K562 (cell line): ENCODE data around the gene FZD4. TPM values are rescaled to one million over a fixed set of nuclear protein-coding genes. Genes with fewer than 3 reads are reported as not detected.

Source experiments
- BRCA1 ChIP-seq, 2 experiments: fragments of 450-650 bp in 1 of 2; sonication (generic) in 1 of 2; formaldehyde crosslinking in 1 of 2; IDR thresholded peaks; 2 replicates each; pipeline versions ENCODE4 v1.5.0 to v1.6.1; 2017 to 2020; ENCODE audit warnings: mild to moderate bottlenecking in 1 of 2, missing genetic modification reagents in 1 of 2
- CBX5 ChIP-seq: IDR thresholded peaks from 2 replicates; pipeline ENCODE4 v1.6.1; 2014; ENCODE audit warnings: low read depth, borderline replicate concordance
- CHCHD3 ChIP-seq: fragments of 250-450 bp; sonication (Bioruptor Pico); IDR thresholded peaks from 2 replicates; pipeline ENCODE4 v2.1.2; 2022; ENCODE audit warnings: mild to moderate bottlenecking
- CHD2 ChIP-seq: IDR thresholded peaks from 2 replicates; pipeline ENCODE4 v1.6.1; 2011; ENCODE audit warnings: low read depth, low read length
- FOXK2 ChIP-seq, 2 experiments: fragments of 450-650 bp; IDR thresholded peaks in 1 of 2; conservative IDR thresholded peaks in 1 of 2; 2 replicates each; pipeline ENCODE4 v1.6.1; 2016; ENCODE audit warnings: low read depth in 2 of 2, mild to moderate bottlenecking in 1 of 2
- GATAD2B ChIP-seq: fragments of 450-650 bp; IDR thresholded peaks from 2 replicates; pipeline ENCODE4 v1.6.1; 2017; ENCODE audit warnings: mild to moderate bottlenecking, borderline replicate concordance
- HOXB6 ChIP-seq: fragments of 250-450 bp; sonication (Bioruptor Pico); IDR thresholded peaks from 2 replicates; pipeline ENCODE4 v1.5.1; 2022; ENCODE audit warnings: mild to moderate bottlenecking, borderline replicate concordance
- NBN ChIP-seq: fragments of 450-650 bp; IDR thresholded peaks from 2 replicates; pipeline ENCODE4 v1.6.1; 2016; ENCODE audit warnings: low read depth, mild to moderate bottlenecking
- NCOA6 ChIP-seq: fragments of 450-650 bp; IDR thresholded peaks from 2 replicates; pipeline ENCODE4 v1.6.1; 2017; ENCODE audit warnings: mild to moderate bottlenecking
- NR1H2 ChIP-seq: sonication (generic); formaldehyde crosslinking; IDR thresholded peaks from 2 replicates; pipeline ENCODE4 v1.4.0; 2020; ENCODE audit warnings: mild to moderate bottlenecking, missing genetic modification reagents
- PCBP2 ChIP-seq: fragments of 200-400 bp; formaldehyde crosslinking; IDR thresholded peaks from 2 replicates; pipeline ENCODE4 v1.6.1; 2018; ENCODE audit warnings: low read length, low read depth, mild to moderate bottlenecking, moderate library complexity; ENCODE audit not compliant: poor library complexity, severe bottlenecking
- PHB2 ChIP-seq: fragments of 450-650 bp; IDR thresholded peaks from 2 replicates; pipeline ENCODE4 v1.6.1; 2017; ENCODE audit warnings: low read depth
- POLR2B ChIP-seq: fragments of 450-650 bp; IDR thresholded peaks from 2 replicates; pipeline ENCODE4 v1.6.1; 2018; ENCODE audit warnings: low read depth; ENCODE audit not compliant: partially characterized antibody
- POLR3A ChIP-seq: IDR thresholded peaks from 2 replicates; pipeline ENCODE4 v1.6.1; 2011; ENCODE audit warnings: borderline replicate concordance, mild to moderate bottlenecking, moderate library complexity; ENCODE audit not compliant: insufficient read length, insufficient read depth; ENCODE audit errors: extremely low read depth
- PRPF4 ChIP-seq: fragments of 200-400 bp; formaldehyde crosslinking; IDR thresholded peaks from one replicate; pipeline ENCODE4 v1.6.1; 2017; ENCODE audit warnings: low read length, low read depth, mild to moderate bottlenecking; ENCODE audit not compliant: insufficient read depth, poor library complexity, severe bottlenecking
- RB1 ChIP-seq: fragments of 450-650 bp; IDR thresholded peaks from 2 replicates; pipeline ENCODE4 v1.6.1; 2017; ENCODE audit warnings: low read depth, mild to moderate bottlenecking
- STAG1 ChIP-seq: sonication (generic); formaldehyde crosslinking; IDR thresholded peaks from 2 replicates; pipeline ENCODE4 v1.5.0; 2020; ENCODE audit warnings: missing genetic modification reagents, borderline replicate concordance
- STAT5A ChIP-seq: IDR thresholded peaks from 2 replicates; pipeline ENCODE4 v1.6.1; 2012; ENCODE audit warnings: low read length, inconsistent platforms, borderline replicate concordance
- YBX1 ChIP-seq: fragments of 450-650 bp; IDR thresholded peaks from 2 replicates; pipeline ENCODE4 v1.7.1; 2016; ENCODE audit warnings: mild to moderate bottlenecking
- ZNF217 ChIP-seq: sonication (generic); formaldehyde crosslinking; IDR thresholded peaks from 2 replicates; pipeline ENCODE4 v1.8.0; 2022; ENCODE audit warnings: mild to moderate bottlenecking, missing genetic modification reagents
- ZNF707 ChIP-seq: fragments of 250-450 bp; sonication (Bioruptor Pico); conservative IDR thresholded peaks from 2 replicates; pipeline ENCODE4 v1.8.0; 2022; ENCODE audit warnings: inconsistent platforms, mild to moderate bottlenecking, moderate library complexity
- ZNF785 ChIP-seq: fragments of 250-450 bp; sonication (Bioruptor Pico); IDR thresholded peaks from 2 replicates; pipeline ENCODE4 v1.4.0; 2020; ENCODE audit warnings: mild to moderate bottlenecking
- polyA plus RNA-seq, 8 experiments: library from polyadenylated mRNA; depleted of rRNA in 4 of 8; stranded (reverse) in 5 of 8; unstranded in 3 of 8; fragments of >200 nt; fragmentation: Nextera tagmentation in 2 of 8; fragmentation: Illumina TruSeq in 1 of 8; extraction: Ambion mirVana in 2 of 8; extraction: Trizol in 1 of 8; gene quantifications; 2 replicates each; pipeline versions ENCODE4 v1.2.1 to v1.2.3, GENCODE V29; 2011 to 2014; ENCODE audit warnings: inconsistent platforms in 1 of 8, missing spikeins in 1 of 8
- total RNA-seq, 7 experiments: library from RNA; depleted of rRNA in 6 of 7; stranded (reverse); fragments of >200 nt in 6 of 7; fragmentation: Illumina TruSeq in 2 of 7; extraction: Trizol in 2 of 7; gene quantifications; 2 replicates each; pipeline versions ENCODE4 v1.2.1 to v1.2.3, GENCODE V29; 2011 to 2021; ENCODE audit warnings: low replicate concordance in 1 of 7
- TF ChIP-seq, protein P1 (sequence below), 2 experiments: fragments of 450-650 bp; IDR thresholded peaks; 2 replicates each; pipeline ENCODE4 v1.6.1; 2018; ENCODE audit warnings: mild to moderate bottlenecking in 2 of 2, low read depth in 1 of 2; ENCODE audit not compliant: partially characterized antibody in 2 of 2
- TF ChIP-seq, protein P2 (sequence below): fragments of 450-650 bp; formaldehyde crosslinking; IDR thresholded peaks from 2 replicates; pipeline ENCODE4 v1.4.0; 2022; ENCODE audit warnings: missing genetic modification characterization

Gene FZD4
- total and polyA plus RNA-seq, 9 of the 15 experiments (the other 6 are each of a cell fraction or from before 2014, with no cell fraction given) = 1.2 to 7.9 (median 5.8) TPM

- TF ChIP-seq POLR3A = no peak
- no peak for TF ChIP-seq YBX1
- no peak for TF ChIP-seq ZNF707 (CRISPR knock-in tag)
- TF ChIP-seq CHD2 = no peak
- TF ChIP-seq, protein P1, sequence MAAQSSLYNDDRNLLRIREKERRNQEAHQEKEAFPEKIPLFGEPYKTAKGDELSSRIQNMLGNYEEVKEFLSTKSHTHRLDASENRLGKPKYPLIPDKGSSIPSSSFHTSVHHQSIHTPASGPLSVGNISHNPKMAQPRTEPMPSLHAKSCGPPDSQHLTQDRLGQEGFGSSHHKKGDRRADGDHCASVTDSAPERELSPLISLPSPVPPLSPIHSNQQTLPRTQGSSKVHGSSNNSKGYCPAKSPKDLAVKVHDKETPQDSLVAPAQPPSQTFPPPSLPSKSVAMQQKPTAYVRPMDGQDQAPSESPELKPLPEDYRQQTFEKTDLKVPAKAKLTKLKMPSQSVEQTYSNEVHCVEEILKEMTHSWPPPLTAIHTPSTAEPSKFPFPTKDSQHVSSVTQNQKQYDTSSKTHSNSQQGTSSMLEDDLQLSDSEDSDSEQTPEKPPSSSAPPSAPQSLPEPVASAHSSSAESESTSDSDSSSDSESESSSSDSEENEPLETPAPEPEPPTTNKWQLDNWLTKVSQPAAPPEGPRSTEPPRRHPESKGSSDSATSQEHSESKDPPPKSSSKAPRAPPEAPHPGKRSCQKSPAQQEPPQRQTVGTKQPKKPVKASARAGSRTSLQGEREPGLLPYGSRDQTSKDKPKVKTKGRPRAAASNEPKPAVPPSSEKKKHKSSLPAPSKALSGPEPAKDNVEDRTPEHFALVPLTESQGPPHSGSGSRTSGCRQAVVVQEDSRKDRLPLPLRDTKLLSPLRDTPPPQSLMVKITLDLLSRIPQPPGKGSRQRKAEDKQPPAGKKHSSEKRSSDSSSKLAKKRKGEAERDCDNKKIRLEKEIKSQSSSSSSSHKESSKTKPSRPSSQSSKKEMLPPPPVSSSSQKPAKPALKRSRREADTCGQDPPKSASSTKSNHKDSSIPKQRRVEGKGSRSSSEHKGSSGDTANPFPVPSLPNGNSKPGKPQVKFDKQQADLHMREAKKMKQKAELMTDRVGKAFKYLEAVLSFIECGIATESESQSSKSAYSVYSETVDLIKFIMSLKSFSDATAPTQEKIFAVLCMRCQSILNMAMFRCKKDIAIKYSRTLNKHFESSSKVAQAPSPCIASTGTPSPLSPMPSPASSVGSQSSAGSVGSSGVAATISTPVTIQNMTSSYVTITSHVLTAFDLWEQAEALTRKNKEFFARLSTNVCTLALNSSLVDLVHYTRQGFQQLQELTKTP (IDR thresholded peaks at IDR 0.05; ENCODE audit: low read depth in 1 of 2, partially characterized antibody in 2 of 2) = peak; percentile 28 to 85
- TF ChIP-seq, protein P2, sequence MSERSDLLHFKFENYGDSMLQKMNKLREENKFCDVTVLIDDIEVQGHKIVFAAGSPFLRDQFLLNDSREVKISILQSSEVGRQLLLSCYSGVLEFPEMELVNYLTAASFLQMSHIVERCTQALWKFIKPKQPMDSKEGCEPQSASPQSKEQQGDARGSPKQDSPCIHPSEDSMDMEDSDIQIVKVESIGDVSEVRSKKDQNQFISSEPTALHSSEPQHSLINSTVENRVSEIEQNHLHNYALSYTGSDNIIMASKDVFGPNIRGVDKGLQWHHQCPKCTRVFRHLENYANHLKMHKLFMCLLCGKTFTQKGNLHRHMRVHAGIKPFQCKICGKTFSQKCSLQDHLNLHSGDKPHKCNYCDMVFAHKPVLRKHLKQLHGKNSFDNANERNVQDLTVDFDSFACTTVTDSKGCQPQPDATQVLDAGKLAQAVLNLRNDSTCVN (CRISPR knock-in tag) = no peak
- TF ChIP-seq NBN = peak; percentile 95
- TF ChIP-seq PCBP2 = no peak
- no peak for TF ChIP-seq STAG1 (CRISPR knock-in tag)
- TF ChIP-seq RB1 = no peak
- no peak for TF ChIP-seq ZNF785 (CRISPR knock-in tag)
- TF ChIP-seq NCOA6 = no peak
- no peak for TF ChIP-seq ZNF217 (CRISPR knock-in tag)
- no peak for TF ChIP-seq NR1H2 (CRISPR knock-in tag)
- no peak for TF ChIP-seq CBX5
- TF ChIP-seq HOXB6 (CRISPR knock-in tag) = no peak
- peak; percentile 75 for TF ChIP-seq STAT5A
- TF ChIP-seq FOXK2 (conservative IDR thresholded peaks at IDR 0.05 in 1 of 2, IDR thresholded peaks at IDR 0.05 in 1 of 2; ENCODE audit: low read depth in 2 of 2) = peak; percentile 86 to 91
- no peak for TF ChIP-seq PRPF4
- no peak for TF ChIP-seq POLR2B
- TF ChIP-seq GATAD2B = peak; percentile 95
- TF ChIP-seq PHB2 = peak; percentile 71; the same call in 1 of the 2 replicates
- TF ChIP-seq BRCA1 (IDR thresholded peaks at IDR 0.05) = no peak
- no peak for TF ChIP-seq BRCA1 (CRISPR knock-in tag; IDR thresholded peaks at IDR 0.05)
- no peak for TF ChIP-seq CHCHD3 (CRISPR knock-in tag)
Observed at GRCh38 chr11:86999859-87000753, 44.9 kb upstream of the FZD4 start (continued).
